ENCODE results near the gene EEF1AKMT2.
"Not testable (repeated sequence)": the region's sequence is repeated elsewhere in the genome, so short reads cannot be mapped to it uniquely, and the experiment has no call there.

Gene EEF1AKMT2

DNA sequence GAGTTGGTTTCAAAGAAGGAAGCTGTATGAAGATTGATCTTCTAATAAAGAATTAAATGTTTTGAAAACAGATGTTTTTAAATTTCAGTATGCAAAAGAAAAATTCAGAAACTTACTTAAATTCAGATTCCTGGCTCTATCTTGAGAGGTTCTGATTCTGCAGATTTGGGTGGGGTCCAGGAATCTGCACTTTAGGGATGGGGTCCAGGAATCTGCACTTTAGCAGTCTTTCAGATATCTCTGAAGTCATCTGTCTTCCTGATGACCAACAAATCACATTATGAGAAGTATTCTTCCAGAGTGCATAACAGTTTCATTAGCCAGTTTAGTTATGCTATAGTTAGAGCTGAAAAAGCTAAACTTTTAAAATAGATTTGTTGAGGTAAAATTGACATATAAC is 34.0 kb upstream of the EEF1AKMT2 start:
- H3K27me3 ChIP-seq (ENCODE audit: insufficient read depth, insufficient read length) = no peaks in the 10 kb centered on the region
- H3K4me3 ChIP-seq (ENCODE audit: insufficient read length, low read depth) = no peak overlapping the region
- H3K4me1 ChIP-seq (ENCODE audit: insufficient read depth, insufficient read length) = no peaks in the 10 kb centered on the region
- no peak for DNase-seq (ENCODE audit: low read depth, low spot score)
- peaks cover 44% of the 10 kb centered on the region for H3K36me3 ChIP-seq (ENCODE audit: insufficient read depth, insufficient read length, low read length)
- H3K9ac ChIP-seq (ENCODE audit: insufficient read length, low read depth) = no peak overlapping the region
- H3K9me3 ChIP-seq (ENCODE audit: insufficient read depth, low read length) = no peaks in the 10 kb centered on the region
- no peak for TF ChIP-seq ZNF274 (IDR thresholded peaks at IDR 0.05; ENCODE audit: low read depth, low read length)
- TF ChIP-seq YY1 (IDR thresholded peaks at IDR 0.05; ENCODE audit: insufficient read depth, insufficient read length) = no peak
- no peak for TF ChIP-seq SUZ12 (IDR thresholded peaks at IDR 0.05; ENCODE audit: extremely low read depth, insufficient read depth, insufficient read length)

- H3K9ac ChIP-seq (ENCODE audit: insufficient read length, low read depth); DNase-seq (ENCODE audit: low read depth, low spot score); H3K27me3 ChIP-seq (ENCODE audit: insufficient read depth, insufficient read length); H3K4me1 ChIP-seq (ENCODE audit: insufficient read depth, insufficient read length); H3K9me3 ChIP-seq (ENCODE audit: insufficient read depth, low read length); H3K4me3 ChIP-seq (ENCODE audit: insufficient read length, low read depth): not testable (repeated sequence)
- peaks cover 42% of the 10 kb centered on the region for H3K36me3 ChIP-seq (ENCODE audit: insufficient read depth, insufficient read length, low read length)
Measured at GRCh38 chr10:124824932-124825331, 33.2 kb upstream of the EEF1AKMT2 start.

DNA sequence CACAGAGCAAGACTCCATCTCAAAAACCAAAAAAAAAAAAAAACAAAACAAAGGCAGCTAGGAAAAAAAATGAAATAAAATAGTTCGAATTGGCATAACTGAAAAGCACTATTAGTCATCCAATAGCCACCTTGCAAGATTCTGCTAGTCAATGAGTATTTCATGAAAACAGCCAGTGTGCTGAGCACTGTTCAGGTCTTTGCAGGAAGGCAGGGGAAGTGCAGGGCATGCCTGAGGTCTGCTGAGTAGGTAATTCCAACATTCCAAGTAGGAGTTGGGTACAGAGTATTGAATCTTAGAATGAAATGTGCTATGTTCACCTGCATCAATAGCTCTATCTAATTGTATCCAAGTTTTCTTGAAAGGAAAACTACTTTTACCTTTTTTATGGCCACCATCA is 32.8 kb upstream of the EEF1AKMT2 start:
- H3K36me3 ChIP-seq (ENCODE audit: insufficient read depth, insufficient read length, low read length) = peaks cover 37% of the 10 kb centered on the region
- no peak overlapping the region for H3K9ac ChIP-seq (ENCODE audit: insufficient read length, low read depth)
- TF ChIP-seq YY1 (IDR thresholded peaks at IDR 0.05; ENCODE audit: insufficient read depth, insufficient read length) (no peak), ZNF274 (IDR thresholded peaks at IDR 0.05; ENCODE audit: low read depth, low read length) (no peak), SUZ12 (IDR thresholded peaks at IDR 0.05; ENCODE audit: extremely low read depth, insufficient read depth, insufficient read length) (no peak)
- no peak overlapping the region for H3K4me3 ChIP-seq (ENCODE audit: insufficient read length, low read depth)
- no peaks in the 10 kb centered on the region for H3K9me3 ChIP-seq (ENCODE audit: insufficient read depth, low read length)
- DNase-seq (ENCODE audit: low read depth, low spot score) = no peak
- H3K4me1 ChIP-seq (ENCODE audit: insufficient read depth, insufficient read length) = no peaks in the 10 kb centered on the region
- no peaks in the 10 kb centered on the region for H3K27me3 ChIP-seq (ENCODE audit: insufficient read depth, insufficient read length)

- Histone ChIP-seq H3K9me3 (ENCODE audit: insufficient read depth, low read length) (no peaks in the 10 kb centered on the region), H3K9ac (ENCODE audit: insufficient read length, low read depth) (no peak overlapping the region), H3K4me1 (ENCODE audit: insufficient read depth, insufficient read length) (no peaks in the 10 kb centered on the region), H3K27me3 (ENCODE audit: insufficient read depth, insufficient read length) (no peaks in the 10 kb centered on the region), H3K36me3 (ENCODE audit: insufficient read depth, insufficient read length, low read length) (peaks cover 41% of the 10 kb centered on the region), H3K4me3 (ENCODE audit: insufficient read length, low read depth) (no peak overlapping the region)
- TF ChIP-seq YY1 (IDR thresholded peaks at IDR 0.05; ENCODE audit: insufficient read depth, insufficient read length) = no peak
- no peak for TF ChIP-seq SUZ12 (IDR thresholded peaks at IDR 0.05; ENCODE audit: extremely low read depth, insufficient read depth, insufficient read length)
- no peak for TF ChIP-seq ZNF274 (IDR thresholded peaks at IDR 0.05; ENCODE audit: low read depth, low read length)
- DNase-seq (ENCODE audit: low read depth, low spot score) = no peak
Measured at GRCh38 chr10:124821520-124821919, 29.8 kb upstream of the EEF1AKMT2 start.

DNA sequence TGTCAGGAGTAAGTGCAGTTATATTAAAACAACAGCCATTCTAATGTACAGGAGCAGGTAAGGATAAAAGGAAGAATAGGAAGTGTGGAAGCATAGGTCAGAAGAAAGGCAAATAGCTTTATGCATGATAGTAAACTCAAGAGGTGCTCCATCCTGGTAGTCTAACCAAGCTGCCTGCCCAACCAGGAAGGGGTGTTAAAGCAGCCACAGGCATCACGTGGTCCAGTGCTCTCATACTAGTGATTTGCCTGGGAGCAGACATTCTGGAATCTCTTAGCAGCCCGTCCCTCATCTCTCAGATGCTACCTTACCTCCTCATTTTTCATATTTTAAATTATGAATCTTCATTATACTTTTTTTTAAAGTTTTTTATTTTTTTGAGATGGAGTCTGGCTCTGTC is 28.4 kb upstream of the EEF1AKMT2 start:
- TF ChIP-seq YY1 (IDR thresholded peaks at IDR 0.05; ENCODE audit: insufficient read depth, insufficient read length) = no peak
- TF ChIP-seq SUZ12 (IDR thresholded peaks at IDR 0.05; ENCODE audit: extremely low read depth, insufficient read depth, insufficient read length) = no peak
- TF ChIP-seq ZNF274 (IDR thresholded peaks at IDR 0.05; ENCODE audit: low read depth, low read length) = no peak
- DNase-seq (ENCODE audit: low read depth, low spot score) = no peak
- Histone ChIP-seq H3K36me3 (ENCODE audit: insufficient read depth, insufficient read length, low read length) (peaks cover 44% of the 10 kb centered on the region), H3K9me3 (ENCODE audit: insufficient read depth, low read length) (no peaks in the 10 kb centered on the region), H3K27me3 (ENCODE audit: insufficient read depth, insufficient read length) (no peaks in the 10 kb centered on the region), H3K4me1 (ENCODE audit: insufficient read depth, insufficient read length) (no peaks in the 10 kb centered on the region), H3K4me3 (ENCODE audit: insufficient read length, low read depth) (no peak overlapping the region), H3K9ac (ENCODE audit: insufficient read length, low read depth) (no peak overlapping the region)

- no peaks in the 10 kb centered on the region for H3K9me3 ChIP-seq (ENCODE audit: insufficient read depth, low read length)
Measured at GRCh38 chr10:124802313-124802675, 10.6 kb upstream of the EEF1AKMT2 start.

DNA sequence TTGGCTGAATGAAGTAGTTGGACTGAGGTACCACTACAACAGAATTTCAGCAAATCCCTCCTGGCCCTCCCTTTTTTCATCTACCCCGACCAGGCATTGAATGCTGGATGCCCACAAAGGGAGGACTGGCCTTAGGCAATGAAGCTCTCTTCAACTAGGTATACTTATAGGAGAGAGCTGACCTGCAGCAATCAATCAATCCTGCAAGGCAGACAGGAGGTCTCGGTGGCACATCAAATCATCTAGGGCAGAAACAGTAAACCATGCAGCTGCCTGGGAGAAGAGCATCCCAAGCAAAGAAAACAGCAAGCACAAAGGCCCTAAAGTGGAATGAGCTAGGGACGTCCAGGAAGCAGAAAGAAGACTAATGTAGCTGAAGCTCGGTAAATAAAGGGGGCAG is 7.5 kb upstream of the EEF1AKMT2 start:
- Histone ChIP-seq H3K4me1 (ENCODE audit: insufficient read depth, insufficient read length) (peaks cover 6% of the 10 kb centered on the region), H3K9ac (ENCODE audit: insufficient read length, low read depth) (no peak overlapping the region), H3K27me3 (ENCODE audit: insufficient read depth, insufficient read length) (no peaks in the 10 kb centered on the region), H3K9me3 (ENCODE audit: insufficient read depth, low read length) (no peaks in the 10 kb centered on the region), H3K36me3 (ENCODE audit: insufficient read depth, insufficient read length, low read length) (no peaks in the 10 kb centered on the region), H3K4me3 (ENCODE audit: insufficient read length, low read depth) (no peak overlapping the region)
- TF ChIP-seq ZNF274 (IDR thresholded peaks at IDR 0.05; ENCODE audit: low read depth, low read length) (no peak), YY1 (IDR thresholded peaks at IDR 0.05; ENCODE audit: insufficient read depth, insufficient read length) (no peak), SUZ12 (IDR thresholded peaks at IDR 0.05; ENCODE audit: extremely low read depth, insufficient read depth, insufficient read length) (no peak)
- DNase-seq (ENCODE audit: low read depth, low spot score) = no peak

More at GRCh38 chr10:124802313-124802675, 10.6 kb upstream of the EEF1AKMT2 start:
- H3K27me3 ChIP-seq (ENCODE audit: insufficient read depth, insufficient read length) = no peaks in the 10 kb centered on the region
- no peak for DNase-seq (ENCODE audit: low read depth, low spot score)
- peaks cover 5% of the 10 kb centered on the region for H3K36me3 ChIP-seq (ENCODE audit: insufficient read depth, insufficient read length, low read length)
- peaks cover 6% of the 10 kb centered on the region for H3K4me1 ChIP-seq (ENCODE audit: insufficient read depth, insufficient read length)
- H3K4me3 ChIP-seq (ENCODE audit: insufficient read length, low read depth) = peak overlapping the region; percentile 85
- peak overlapping the region; percentile 90 for H3K9ac ChIP-seq (ENCODE audit: insufficient read length, low read depth)
- TF ChIP-seq YY1 (IDR thresholded peaks at IDR 0.05; ENCODE audit: insufficient read depth, insufficient read length) (no peak), ZNF274 (IDR thresholded peaks at IDR 0.05; ENCODE audit: low read depth, low read length) (no peak), SUZ12 (IDR thresholded peaks at IDR 0.05; ENCODE audit: extremely low read depth, insufficient read depth, insufficient read length) (no peak)

- DNase-seq (ENCODE audit: low read depth, low spot score) = no peak
- no peak overlapping the region for H3K9ac ChIP-seq (ENCODE audit: insufficient read length, low read depth)
Measured at GRCh38 chr10:124798781-124799180, 7.1 kb upstream of the EEF1AKMT2 start.

More at GRCh38 chr10:124798781-124799180, 7.1 kb upstream of the EEF1AKMT2 start:
- no peaks in the 10 kb centered on the region for H3K9me3 ChIP-seq (ENCODE audit: insufficient read depth, low read length)
- no peaks in the 10 kb centered on the region for H3K36me3 ChIP-seq (ENCODE audit: insufficient read depth, insufficient read length, low read length)
- H3K4me3 ChIP-seq (ENCODE audit: insufficient read length, low read depth) = no peak overlapping the region
- H3K27me3 ChIP-seq (ENCODE audit: insufficient read depth, insufficient read length) = no peaks in the 10 kb centered on the region
- H3K4me1 ChIP-seq (ENCODE audit: insufficient read depth, insufficient read length) = peaks cover 6% of the 10 kb centered on the region
- TF ChIP-seq SUZ12 (IDR thresholded peaks at IDR 0.05; ENCODE audit: extremely low read depth, insufficient read depth, insufficient read length) = no peak
- TF ChIP-seq YY1 (IDR thresholded peaks at IDR 0.05; ENCODE audit: insufficient read depth, insufficient read length) = no peak
- no peak for TF ChIP-seq ZNF274 (IDR thresholded peaks at IDR 0.05; ENCODE audit: low read depth, low read length)

Data from NT2/D1 (cell line).